HG03342 (cell line): ENCODE data around the gene KCNG2.

ENCODE experiments used
- ATAC-seq: cut with Tn5 transposase; IDR thresholded peaks from one replicate; pipeline ENCODE4 v1.9.1; 2021; ENCODE audit warnings: mild to moderate bottlenecking, moderate library complexity; ENCODE audit not compliant: unreplicated experiment

The KCNG2 gene

GRCh38 chr18:79937103-79937860 lies 139.5 kb downstream of the KCNG2 start:
- ATAC-seq = no peak

- ATAC-seq = no peak
Measured at GRCh38 chr18:79938196-79938595, 140.5 kb downstream of the KCNG2 start.

GRCh38 chr18:79939096-79939495 lies 141.4 kb downstream of the KCNG2 start:
- no peak for ATAC-seq

- ATAC-seq = no peak
Measured at GRCh38 chr18:79940126-79940813, 142.5 kb downstream of the KCNG2 start.

GRCh38 chr18:79940814-79941472 lies 143.2 kb downstream of the KCNG2 start:
- ATAC-seq = no peak

- no peak for ATAC-seq
Measured at GRCh38 chr18:79941473-79942119, 143.9 kb downstream of the KCNG2 start.

- no peak for ATAC-seq
Measured at GRCh38 chr18:79942211-79942610, 144.5 kb downstream of the KCNG2 start.

GRCh38 chr18:79942786-79943607 lies 145.3 kb downstream of the KCNG2 start:
- no peak for ATAC-seq

- ATAC-seq = no peak
Measured at GRCh38 chr18:79943608-79944125, 145.9 kb downstream of the KCNG2 start.

GRCh38 chr18:79944126-79944731 lies 146.5 kb downstream of the KCNG2 start:
- peak; percentile 30 for ATAC-seq

- no peak for ATAC-seq
Measured at GRCh38 chr18:79944746-79945117, 147.0 kb downstream of the KCNG2 start.

GRCh38 chr18:79945118-79946042 lies 147.6 kb downstream of the KCNG2 start:
- ATAC-seq = no peak

- ATAC-seq = no peak
Measured at GRCh38 chr18:79947054-79947755, 149.5 kb downstream of the KCNG2 start.

- ATAC-seq = no peak
Measured at GRCh38 chr18:79947881-79948610, 150.3 kb downstream of the KCNG2 start.

GRCh38 chr18:79948719-79949411 lies 151.1 kb downstream of the KCNG2 start:
- ATAC-seq = no peak
